Cardiac muscle cell (in vitro differentiated cells and primary cell): ENCODE data around the gene RAD23A. TPM values are rescaled to one million over a fixed set of nuclear protein-coding genes. Genes with fewer than 3 reads are reported as not detected.
"Not testable (repeated sequence)": the region's sequence is repeated elsewhere in the genome, so short reads cannot be mapped to it uniquely, and the experiment has no call there.

Experiments
- DNase-seq, 2 donors: peaks; one replicate each; pipeline versions ENCODE4 v3.0.0 to v3.0.0-alpha.2; 2010 to 2017; ENCODE audit warnings: low read depth in 1 of 2, low spot score in 1 of 2
- H3K27ac ChIP-seq: fragments of 200-600 bp; sonication (generic); 2 replicates; pipeline ENCODE4 v1.5.1; 2016
- H3K27me3 ChIP-seq: fragments of 200-600 bp; sonication (generic); 2 replicates; pipeline ENCODE4 v1.6.0; 2016; ENCODE audit warnings: control low read depth
- H3K36me3 ChIP-seq: fragments of 200-600 bp; sonication (generic); 2 replicates; pipeline ENCODE4 v1.5.1; 2016; ENCODE audit warnings: control low read depth
- H3K4me1 ChIP-seq: fragments of 200-600 bp; sonication (generic); 2 replicates; pipeline ENCODE4 v1.8.1; 2017; ENCODE audit warnings: low read depth, mild to moderate bottlenecking, mixed run types
- H3K4me3 ChIP-seq: fragments of 200-600 bp; sonication (generic); 2 replicates; pipeline ENCODE4 v1.5.1; 2016; ENCODE audit warnings: mild to moderate bottlenecking
- H3K9me3 ChIP-seq: fragments of 200-600 bp; sonication (generic); 2 replicates; pipeline ENCODE4 v1.5.1; 2017; ENCODE audit warnings: low read depth, mild to moderate bottlenecking, control low read depth
- polyA plus RNA-seq: library from polyadenylated mRNA; unstranded; fragments of >200 nt; fragmentation: Nextera tagmentation; extraction: Ambion mirVana; gene quantifications from 2 replicates; pipeline ENCODE4 v1.2.1, GENCODE V29; 2016
- total RNA-seq: library from RNA; depleted of rRNA; stranded (reverse); fragments of >200 nt; gene quantifications from 2 replicates; pipeline ENCODE4 v1.2.3, GENCODE V29; 2016
- TF ChIP-seq, protein P1 (sequence below): IDR thresholded peaks from 2 replicates; pipeline ENCODE4 v1.5.1; 2012; ENCODE audit warnings: low read depth, mild to moderate bottlenecking, low read length

The RAD23A gene
- total and polyA plus RNA-seq, 2 experiments from 2014 or later = 182 to 191 TPM

DNA sequence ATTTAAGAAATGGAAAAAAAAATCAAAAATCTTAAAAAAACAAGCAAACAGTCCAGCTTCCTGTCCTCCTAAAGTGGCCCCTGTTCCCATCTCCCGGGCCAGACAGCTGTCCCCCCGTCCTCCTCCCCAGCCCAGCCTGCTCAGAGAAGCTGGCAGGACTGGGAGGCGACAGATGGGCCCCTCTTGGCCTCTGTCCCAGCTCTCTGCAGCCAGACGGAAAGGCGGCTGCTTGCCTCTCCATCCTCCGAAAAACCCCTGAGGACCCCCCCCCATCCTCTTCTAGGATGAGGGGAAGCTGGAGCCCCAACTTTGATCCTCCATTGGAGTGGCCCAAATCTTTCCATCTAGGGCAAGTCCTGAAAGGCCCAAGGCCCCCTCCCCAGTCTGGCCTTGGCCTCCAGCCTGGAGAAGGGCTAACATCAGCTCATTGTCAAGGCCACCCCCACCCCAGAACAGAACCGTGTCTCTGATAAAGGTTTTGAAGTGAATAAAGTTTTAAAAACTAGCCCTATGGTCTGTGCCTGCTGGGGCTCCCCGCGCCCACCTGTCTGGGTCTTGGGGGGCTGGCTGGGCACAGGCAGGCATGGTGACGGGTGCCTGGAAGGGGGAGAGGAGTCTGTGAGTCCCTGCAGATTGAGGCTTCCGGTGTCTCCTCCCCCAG lies 7.6 kb downstream of the RAD23A start:
- TF ChIP-seq, protein P1, sequence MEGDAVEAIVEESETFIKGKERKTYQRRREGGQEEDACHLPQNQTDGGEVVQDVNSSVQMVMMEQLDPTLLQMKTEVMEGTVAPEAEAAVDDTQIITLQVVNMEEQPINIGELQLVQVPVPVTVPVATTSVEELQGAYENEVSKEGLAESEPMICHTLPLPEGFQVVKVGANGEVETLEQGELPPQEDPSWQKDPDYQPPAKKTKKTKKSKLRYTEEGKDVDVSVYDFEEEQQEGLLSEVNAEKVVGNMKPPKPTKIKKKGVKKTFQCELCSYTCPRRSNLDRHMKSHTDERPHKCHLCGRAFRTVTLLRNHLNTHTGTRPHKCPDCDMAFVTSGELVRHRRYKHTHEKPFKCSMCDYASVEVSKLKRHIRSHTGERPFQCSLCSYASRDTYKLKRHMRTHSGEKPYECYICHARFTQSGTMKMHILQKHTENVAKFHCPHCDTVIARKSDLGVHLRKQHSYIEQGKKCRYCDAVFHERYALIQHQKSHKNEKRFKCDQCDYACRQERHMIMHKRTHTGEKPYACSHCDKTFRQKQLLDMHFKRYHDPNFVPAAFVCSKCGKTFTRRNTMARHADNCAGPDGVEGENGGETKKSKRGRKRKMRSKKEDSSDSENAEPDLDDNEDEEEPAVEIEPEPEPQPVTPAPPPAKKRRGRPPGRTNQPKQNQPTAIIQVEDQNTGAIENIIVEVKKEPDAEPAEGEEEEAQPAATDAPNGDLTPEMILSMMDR = no peak
- H3K27me3 ChIP-seq = no peaks in the 10 kb centered on the region
- peaks cover 6% of the 10 kb centered on the region for H3K4me1 ChIP-seq
- H3K4me3 ChIP-seq = no peak overlapping the region
- no peak for DNase-seq
- no peaks in the 10 kb centered on the region for H3K9me3 ChIP-seq
- peak overlapping the region; percentile 34 for H3K27ac ChIP-seq
- peaks cover 32% of the 10 kb centered on the region for H3K36me3 ChIP-seq

DNA sequence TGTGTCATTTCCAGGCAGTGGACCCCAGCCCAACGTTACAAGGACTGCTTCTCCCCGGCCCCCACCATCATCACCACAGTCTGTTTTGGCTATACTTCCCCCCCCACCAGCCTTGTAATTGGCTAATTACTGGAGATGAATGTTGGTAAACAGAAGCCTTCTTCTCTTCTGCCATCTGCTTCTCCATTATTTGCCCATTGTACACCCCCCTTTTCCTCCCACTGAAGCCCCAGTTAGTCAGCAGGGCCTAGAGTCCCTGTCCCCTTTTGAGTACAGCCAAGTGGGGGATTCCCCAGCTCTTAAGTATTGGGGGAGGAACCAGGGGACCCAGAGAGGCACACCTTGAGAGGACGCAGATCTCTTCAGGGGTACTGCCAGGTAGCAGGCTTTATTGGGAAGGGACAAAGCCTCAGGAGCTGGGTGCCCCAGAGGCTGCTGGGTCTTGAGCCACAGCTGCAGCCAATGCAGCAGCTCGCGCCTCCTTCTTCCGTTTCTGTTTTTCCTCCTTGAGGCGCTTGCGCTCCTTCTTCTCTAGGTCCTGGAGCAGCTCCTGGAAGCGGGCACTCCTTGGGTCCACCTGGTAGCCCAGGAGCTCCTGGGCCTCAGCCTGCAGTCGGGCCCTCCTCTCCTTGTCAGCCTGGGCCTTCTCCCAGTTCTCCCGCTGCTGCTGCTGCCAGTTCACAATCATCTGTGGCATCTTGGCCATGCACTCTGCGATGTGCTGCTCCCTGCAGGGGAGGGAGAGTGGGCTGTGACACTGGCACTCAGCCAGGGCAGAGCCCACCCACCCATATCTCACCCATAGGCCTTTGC lies 8.3 kb downstream of the RAD23A start:
- Histone ChIP-seq H3K4me3 (no peak overlapping the region), H3K4me1 (peaks cover 6% of the 10 kb centered on the region), H3K36me3 (peaks cover 25% of the 10 kb centered on the region), H3K27me3 (no peaks in the 10 kb centered on the region), H3K27ac (peak overlapping the region; percentile 60), H3K9me3 (no peaks in the 10 kb centered on the region)
- TF ChIP-seq, protein P1 = no peak
- DNase-seq = no peak

DNA sequence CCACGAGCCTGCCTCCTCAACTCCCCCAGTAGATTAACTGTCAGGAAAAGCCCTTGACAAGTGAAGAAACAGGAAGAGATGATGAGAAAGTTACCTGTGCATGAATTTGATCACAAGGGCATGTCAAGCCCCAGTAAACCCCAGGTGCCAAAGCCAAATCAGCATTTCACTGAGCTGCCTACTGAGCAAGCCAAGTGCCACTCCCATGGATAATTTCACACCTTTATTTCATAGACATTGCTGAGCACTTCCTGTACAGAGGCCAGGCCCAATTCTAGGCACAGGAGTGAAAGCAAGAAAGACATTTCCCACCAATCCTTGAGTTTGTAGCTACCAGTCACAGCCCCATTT lies 8.9 kb downstream of the RAD23A start:
- DNase-seq = no peak
- Histone ChIP-seq H3K27me3 (no peaks in the 10 kb centered on the region), H3K27ac (peak overlapping the region; percentile 60), H3K4me3 (no peak overlapping the region), H3K9me3 (no peaks in the 10 kb centered on the region), H3K36me3 (peaks cover 20% of the 10 kb centered on the region), H3K4me1 (peaks cover 6% of the 10 kb centered on the region)
- TF ChIP-seq, protein P1 = no peak

DNA sequence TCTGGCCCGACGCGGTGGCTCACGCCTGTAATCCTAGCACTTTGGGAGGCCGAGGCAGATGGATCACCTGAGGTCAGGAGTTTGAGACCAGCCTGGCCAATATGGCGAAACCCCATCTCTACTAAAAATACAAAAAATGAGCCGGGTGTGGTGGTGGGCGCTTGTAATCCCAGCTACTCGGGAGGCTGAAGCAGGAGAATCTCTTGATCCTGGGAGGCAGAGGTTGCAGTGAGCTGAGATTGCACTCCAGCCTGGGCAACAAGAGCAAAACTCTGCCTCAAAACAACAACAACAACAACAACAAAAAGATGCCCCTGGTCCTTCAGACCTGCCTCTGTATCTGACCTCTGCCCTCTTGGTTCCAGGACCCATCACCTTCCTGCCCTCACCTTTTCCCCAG lies 9.9 kb downstream of the RAD23A start:
- not testable (repeated sequence) for H3K27me3 ChIP-seq, H3K4me1 ChIP-seq, DNase-seq, H3K9me3 ChIP-seq
- peak overlapping the region; percentile 76 for H3K4me3 ChIP-seq
- peak overlapping the region; percentile 89 for H3K27ac ChIP-seq
- peaks cover 14% of the 10 kb centered on the region for H3K36me3 ChIP-seq

DNA sequence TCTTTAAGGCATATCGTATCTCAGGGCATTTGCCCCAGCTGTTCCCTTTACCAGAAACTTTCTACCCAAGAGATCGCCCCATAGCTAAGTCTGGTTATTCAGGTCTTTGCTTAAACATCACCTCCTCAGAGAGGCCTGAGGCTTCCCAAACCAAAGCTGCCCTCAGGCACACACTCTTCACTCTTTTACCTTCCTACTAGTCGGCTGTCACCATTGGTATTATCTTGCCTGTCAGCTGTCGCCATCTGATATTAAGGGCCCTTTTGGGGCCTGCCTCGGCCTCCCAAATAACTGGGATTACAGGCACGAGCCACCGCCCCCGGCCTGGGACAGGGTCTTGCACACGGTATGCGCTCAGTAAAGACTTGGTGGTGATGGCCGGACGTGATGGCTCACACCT lies 10.3 kb downstream of the RAD23A start:
- Histone ChIP-seq H3K4me1 (peaks cover 6% of the 10 kb centered on the region), H3K9me3 (no peaks in the 10 kb centered on the region), H3K36me3 (peaks cover 10% of the 10 kb centered on the region), H3K27me3 (no peaks in the 10 kb centered on the region), H3K4me3 (peak overlapping the region; percentile 76), H3K27ac (peak overlapping the region; percentile 89)
- DNase-seq = no peak
- TF ChIP-seq, protein P1 = no peak
